GM21423 (cell line): ENCODE measurements around the gene FAM13B.
"Not testable (repeated sequence)": the region's sequence is repeated elsewhere in the genome, so short reads cannot be mapped to it uniquely, and the experiment has no call there.

Experiments
- ATAC-seq: cut with Tn5 transposase; IDR thresholded peaks from one replicate; pipeline ENCODE4 v1.9.1; 2021; ENCODE audit warnings: mild to moderate bottlenecking, moderate library complexity; ENCODE audit not compliant: unreplicated experiment

The FAM13B gene

GRCh38 chr5:137994556-137994955, 38.3 kb downstream of the FAM13B start:
- no peak for ATAC-seq

- no peak for ATAC-seq
These were observed 43.5 kb downstream of the FAM13B start for GRCh38 chr5:137989419-137989818.

- ATAC-seq, result no peak
These were observed 57.7 kb downstream of the FAM13B start for GRCh38 chr5:137975208-137975607.

GRCh38 chr5:137970384-137970783, 62.5 kb downstream of the FAM13B start:
- ATAC-seq, result not testable (repeated sequence)

GRCh38 chr5:137960819-137961218, 72.1 kb downstream of the FAM13B start:
- ATAC-seq, result no peak

GRCh38 chr5:137960141-137960540, 72.7 kb downstream of the FAM13B start:
- ATAC-seq, result no peak

GRCh38 chr5:137959488-137959887, 73.4 kb downstream of the FAM13B start:
- ATAC-seq, result no peak

GRCh38 chr5:137957948-137958347, 74.9 kb downstream of the FAM13B start:
- ATAC-seq, result no peak

- ATAC-seq, result no peak
These were observed 78.6 kb downstream of the FAM13B start for GRCh38 chr5:137954131-137954879.

GRCh38 chr5:137945825-137946224, 87.1 kb downstream of the FAM13B start:
- no peak for ATAC-seq

- ATAC-seq, result not testable (repeated sequence)
These were observed 88.6 kb downstream of the FAM13B start for GRCh38 chr5:137944280-137944679.

- no peak for ATAC-seq
These were observed 93.5 kb downstream of the FAM13B start for GRCh38 chr5:137939331-137939730.

- peak; percentile 47 for ATAC-seq
These were observed 94.1 kb downstream of the FAM13B start for GRCh38 chr5:137938751-137939143.

- peak; percentile 6 for ATAC-seq
These were observed 94.7 kb downstream of the FAM13B start for GRCh38 chr5:137937994-137938750.

GRCh38 chr5:137935694-137936093, 97.2 kb downstream of the FAM13B start:
- no peak for ATAC-seq

GRCh38 chr5:137935190-137935589, 97.7 kb downstream of the FAM13B start:
- peak; percentile 37 for ATAC-seq

- no peak for ATAC-seq
These were observed 99.4 kb downstream of the FAM13B start for GRCh38 chr5:137933491-137933911.

- no peak for ATAC-seq
These were observed 100.1 kb downstream of the FAM13B start for GRCh38 chr5:137932800-137933199.

- no peak for ATAC-seq
These were observed 109.0 kb downstream of the FAM13B start for GRCh38 chr5:137923856-137924255.

GRCh38 chr5:137921931-137922330, 110.9 kb downstream of the FAM13B start:
- no peak for ATAC-seq

GRCh38 chr5:137916923-137917322, 116.0 kb downstream of the FAM13B start:
- no peak for ATAC-seq

- no peak for ATAC-seq
These were observed 118.1 kb downstream of the FAM13B start for GRCh38 chr5:137914758-137915157.
